Cardiac fibroblast (primary cell): ENCODE results near the gene FRAT2.

Experiments
- DNase-seq, 2 donors: peaks; one replicate each; pipeline versions ENCODE4 v3.0.0 to v3.0.0-alpha.2; 2010; ENCODE audit warnings: low read depth in 2 of 2
- H3K4me3 ChIP-seq, 2 donors: replicated peaks in 1 of 2; 1 replicate in 1 of 2; 2 replicates in 1 of 2; pipeline ENCODE4 v1.5.1; 2011; ENCODE audit warnings: low read depth in 2 of 2, low read length in 2 of 2, mild to moderate bottlenecking in 2 of 2, moderate library complexity in 1 of 2
- TF ChIP-seq, protein P1 (sequence below): IDR thresholded peaks from one replicate; pipeline ENCODE4 v1.5.1; 2011; ENCODE audit warnings: low read depth, mild to moderate bottlenecking, low read length, inconsistent platforms

Gene FRAT2, protein sequence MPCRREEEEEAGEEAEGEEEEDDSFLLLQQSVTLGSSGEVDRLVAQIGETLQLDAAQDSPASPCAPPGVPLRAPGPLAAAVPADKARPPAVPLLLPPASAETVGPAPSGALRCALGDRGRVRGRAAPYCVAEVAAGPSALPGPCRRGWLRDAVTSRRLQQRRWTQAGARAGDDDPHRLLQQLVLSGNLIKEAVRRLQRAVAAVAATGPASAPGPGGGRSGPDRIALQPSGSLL

DNA sequence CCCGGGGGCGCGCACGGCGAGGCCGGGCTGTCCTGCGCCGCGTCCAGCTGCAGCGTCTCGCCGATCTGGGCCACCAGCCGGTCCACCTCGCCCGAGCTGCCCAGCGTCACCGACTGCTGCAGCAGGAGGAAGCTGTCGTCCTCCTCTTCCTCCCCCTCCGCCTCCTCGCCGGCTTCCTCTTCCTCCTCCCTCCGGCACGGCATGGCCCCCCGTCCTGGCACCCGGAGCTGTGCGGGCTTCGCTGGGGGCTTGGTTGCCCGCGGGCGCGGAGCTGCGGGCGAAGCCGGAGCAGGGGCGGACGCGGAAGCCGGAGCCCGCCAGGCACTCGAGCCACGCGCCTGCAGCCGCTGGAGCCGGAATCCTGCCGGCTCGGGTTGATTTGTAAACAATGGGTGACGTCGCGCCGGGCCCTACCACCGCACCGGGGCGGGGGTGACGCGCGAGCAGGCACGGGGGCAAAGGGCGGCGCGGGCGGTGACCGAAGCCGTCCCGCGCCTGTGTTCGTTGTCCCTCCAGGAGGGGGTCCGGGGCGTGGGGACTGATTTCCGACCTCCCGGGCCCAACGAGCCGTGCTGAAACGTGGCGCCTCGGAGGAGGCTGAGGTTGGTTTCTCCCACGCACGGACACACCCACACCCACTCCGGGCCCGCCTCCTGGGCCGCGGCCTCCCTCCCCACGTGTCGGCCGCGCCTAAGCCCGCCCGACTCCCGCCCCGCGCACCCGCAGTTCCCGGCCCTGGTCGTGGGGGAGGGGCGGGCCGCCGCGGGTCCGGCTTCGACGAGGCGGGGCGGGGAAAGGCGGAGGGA lies at the start of gene FRAT2:
Gene FRAT2 (minus strand): TSS at position 360 of the 806 bp plus-strand sequence. CDS start 157 bp downstream, at position 203.
- H3K4me3 ChIP-seq: peak within 1 kb of the TSS; percentile 73

DNA sequence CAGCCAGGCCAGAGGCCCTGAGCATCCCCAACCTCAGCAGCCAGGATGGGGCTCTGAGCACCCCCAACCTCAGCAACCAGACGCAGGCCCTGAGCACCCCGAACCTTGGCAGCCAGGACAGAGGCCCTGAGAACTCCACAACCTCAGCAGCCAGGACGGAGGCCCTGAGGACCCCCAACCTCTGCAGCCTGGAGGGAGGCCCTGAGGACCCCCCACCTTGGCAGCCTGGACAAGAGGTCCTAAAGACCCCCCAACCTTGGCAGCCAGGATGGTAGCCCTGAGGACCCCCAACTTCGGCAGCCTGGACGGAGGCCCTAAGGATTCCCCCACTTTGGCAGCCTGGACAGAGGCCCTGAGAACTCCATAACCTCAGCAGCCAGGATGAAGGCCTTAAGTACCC lies 49.6 kb upstream of the FRAT2 start:
- no peak overlapping the region for H3K4me3 ChIP-seq
- TF ChIP-seq, protein P1, sequence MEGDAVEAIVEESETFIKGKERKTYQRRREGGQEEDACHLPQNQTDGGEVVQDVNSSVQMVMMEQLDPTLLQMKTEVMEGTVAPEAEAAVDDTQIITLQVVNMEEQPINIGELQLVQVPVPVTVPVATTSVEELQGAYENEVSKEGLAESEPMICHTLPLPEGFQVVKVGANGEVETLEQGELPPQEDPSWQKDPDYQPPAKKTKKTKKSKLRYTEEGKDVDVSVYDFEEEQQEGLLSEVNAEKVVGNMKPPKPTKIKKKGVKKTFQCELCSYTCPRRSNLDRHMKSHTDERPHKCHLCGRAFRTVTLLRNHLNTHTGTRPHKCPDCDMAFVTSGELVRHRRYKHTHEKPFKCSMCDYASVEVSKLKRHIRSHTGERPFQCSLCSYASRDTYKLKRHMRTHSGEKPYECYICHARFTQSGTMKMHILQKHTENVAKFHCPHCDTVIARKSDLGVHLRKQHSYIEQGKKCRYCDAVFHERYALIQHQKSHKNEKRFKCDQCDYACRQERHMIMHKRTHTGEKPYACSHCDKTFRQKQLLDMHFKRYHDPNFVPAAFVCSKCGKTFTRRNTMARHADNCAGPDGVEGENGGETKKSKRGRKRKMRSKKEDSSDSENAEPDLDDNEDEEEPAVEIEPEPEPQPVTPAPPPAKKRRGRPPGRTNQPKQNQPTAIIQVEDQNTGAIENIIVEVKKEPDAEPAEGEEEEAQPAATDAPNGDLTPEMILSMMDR: no peak

More for the DNA sequence above, at the start of gene FRAT2:
- TF ChIP-seq, protein P1: no peak
- peak; percentile 95 to 97 for DNase-seq

DNA sequence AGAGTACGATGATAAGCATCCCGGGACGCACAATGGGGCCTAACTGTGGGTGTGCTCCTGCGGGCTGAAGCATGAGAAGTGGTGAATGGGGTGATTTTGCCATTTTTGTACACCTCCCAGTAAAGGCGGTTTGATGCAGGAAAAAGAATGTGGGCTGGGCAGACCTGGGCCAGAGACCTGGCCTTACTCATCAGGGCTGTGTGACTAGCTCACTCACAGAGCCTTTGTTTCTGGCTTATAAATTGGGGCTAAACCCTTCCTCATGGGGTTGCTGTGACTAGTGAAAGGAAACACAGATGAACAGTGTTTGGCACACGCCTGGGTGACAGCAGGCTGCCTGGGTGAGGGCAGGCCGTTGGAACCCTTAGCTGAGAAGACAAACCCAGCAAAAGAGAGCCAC lies 48.6 kb upstream of the FRAT2 start:
- TF ChIP-seq, protein P1: no peak
- H3K4me3 ChIP-seq: no peak overlapping the region
- no peak for DNase-seq

More for the DNA sequence above, 49.6 kb upstream of the FRAT2 start:
- DNase-seq: no peak

DNA sequence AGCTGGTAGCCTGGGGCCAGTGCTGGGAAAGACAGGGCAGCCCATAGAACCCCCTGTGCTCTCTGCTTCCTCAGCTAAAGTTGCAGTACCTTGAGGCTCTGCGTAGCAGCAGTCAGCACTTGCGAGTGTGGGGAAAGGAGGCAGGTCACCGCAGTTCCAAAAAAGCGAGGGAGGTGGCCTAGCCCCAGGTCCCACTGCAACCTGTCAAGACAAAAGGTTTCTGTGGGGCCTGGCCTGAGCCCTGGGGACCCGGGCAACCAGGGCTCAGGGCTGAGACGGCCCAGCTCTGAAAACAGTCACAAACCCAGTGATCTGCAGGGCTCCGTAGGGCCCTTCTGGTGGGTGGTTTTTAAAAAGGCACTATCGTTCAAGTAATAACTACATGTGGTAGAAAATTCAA lies 47.1 kb upstream of the FRAT2 start:
- TF ChIP-seq, protein P1: no peak
- H3K4me3 ChIP-seq: no peak overlapping the region

DNA sequence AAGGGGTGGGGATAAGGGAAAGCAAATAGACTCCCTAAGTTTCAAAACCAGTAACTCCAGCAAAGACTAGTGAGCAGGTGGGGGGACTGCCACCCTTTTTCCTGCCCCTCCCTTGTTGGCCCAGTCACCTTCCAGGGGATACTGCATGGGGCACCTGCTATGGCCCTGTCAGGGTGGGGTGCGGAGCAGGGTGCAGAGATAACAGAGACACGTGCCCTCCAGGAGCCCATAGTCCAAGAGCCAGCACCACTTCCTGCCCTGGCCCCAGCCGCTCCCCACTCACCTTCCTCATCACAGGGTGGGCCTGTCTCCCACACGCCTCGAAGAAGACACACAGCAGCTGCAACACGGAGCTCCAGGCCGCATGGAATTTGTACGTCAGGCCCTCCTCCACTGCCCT lies 46.0 kb upstream of the FRAT2 start:
- no peak overlapping the region for H3K4me3 ChIP-seq
- TF ChIP-seq, protein P1: no peak
- no peak for DNase-seq

More for the DNA sequence above, 47.1 kb upstream of the FRAT2 start:
- no peak for DNase-seq

DNA sequence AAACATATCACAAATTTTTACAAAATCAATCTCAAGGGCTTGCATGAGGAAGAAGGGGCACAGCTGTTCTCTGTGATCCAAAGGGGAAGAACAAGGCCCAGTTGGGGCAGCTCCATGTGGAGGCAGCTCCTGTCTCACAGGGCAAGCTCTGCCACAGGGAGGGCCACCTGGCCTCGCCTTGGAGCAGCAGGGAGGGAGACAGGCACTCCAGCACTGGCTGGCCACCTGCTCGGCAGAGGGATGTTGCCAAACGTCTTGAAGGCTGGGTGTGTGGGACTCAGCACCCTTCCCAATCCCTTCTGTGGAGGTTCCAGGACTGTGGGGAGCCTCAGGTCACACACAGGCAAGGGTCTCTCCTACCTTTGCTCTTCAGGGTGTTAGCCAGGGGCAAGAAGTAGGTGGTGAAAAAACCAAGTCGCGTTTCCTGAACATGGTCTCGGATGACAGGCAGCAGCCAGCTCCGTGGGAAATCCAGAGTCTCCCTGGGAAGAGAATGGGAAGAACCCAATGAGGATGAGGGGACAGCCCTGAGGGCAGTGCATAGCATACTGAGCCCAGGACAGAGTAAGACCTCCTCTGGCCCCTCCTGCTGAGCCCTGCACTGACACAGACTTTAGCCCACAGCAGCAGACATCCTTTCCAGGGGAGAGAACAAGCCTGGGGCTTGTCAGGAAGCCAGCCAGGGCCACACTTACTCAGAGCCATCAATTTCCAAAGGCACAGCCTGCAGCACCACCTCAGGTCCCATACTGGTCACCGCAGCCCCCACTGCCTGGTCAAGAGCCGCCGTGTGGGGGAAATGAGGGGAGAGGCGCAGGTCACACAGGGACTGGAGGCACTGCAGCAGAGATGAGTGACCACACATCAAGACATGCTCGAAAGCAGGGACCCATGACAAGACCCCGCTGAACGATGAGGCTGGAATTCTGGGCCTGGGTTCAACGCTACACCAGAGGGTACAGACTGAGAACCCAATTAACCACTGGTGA lies 44.7 kb upstream of the FRAT2 start:
- TF ChIP-seq, protein P1: no peak
- no peak overlapping the region for H3K4me3 ChIP-seq
- DNase-seq: no peak
